SK-N-SH (cell line): ENCODE results near the gene CUBN. TPM values are rescaled to one million over a fixed set of nuclear protein-coding genes. Genes with fewer than 3 reads are reported as not detected.

Source experiments
- CTCF ChIA-PET: fragments of 300-600, 350-600 bp; formaldehyde crosslinking; extraction: SDS; loops from one replicate; lab custom pipeline; 2021; lab: Yijun Ruan, JAX
- POLR2A ChIA-PET: fragments of 350-600 bp; sonication (Branson Sonifier 250); formaldehyde crosslinking; extraction: SDS; loops from one replicate; lab custom pipeline; 2020; ENCODE audit warnings: antibody characterized with exemption, inconsistent platforms; lab: Yijun Ruan, JAX
- DNase-seq: peaks from one replicate; pipeline ENCODE4 v3.0.0; 2012
- H2AFZ ChIP-seq: fragments of 200-600 bp; sonication (generic); 2 replicates; pipeline ENCODE4 v1.8.1; 2016; ENCODE audit warnings: antibody characterized with exemption, mild to moderate bottlenecking, low read depth
- H3F3A ChIP-seq: fragments of 200-600 bp; sonication (generic); replicated peaks from 2 replicates; pipeline ENCODE3; 2016; ENCODE audit warnings: antibody characterized with exemption, mild to moderate bottlenecking; ENCODE audit not compliant: insufficient read depth
- H3K27ac ChIP-seq, 2 experiments: fragments of 200-500 bp in 1 of 2; fragments of 200-600 bp in 1 of 2; sonication (Bioruptor generic) in 1 of 2; sonication (generic), shearing (Covaris generic) in 1 of 2; 2 replicates each; pipeline versions ENCODE4 v1.5.1 to v1.6.1; 2014 to 2016; ENCODE audit warnings: low read depth in 2 of 2, inconsistent platforms in 1 of 2, low read length in 1 of 2, mild to moderate bottlenecking in 1 of 2, mixed read lengths in 1 of 2
- H3K27me3 ChIP-seq: fragments of 200-600 bp; sonication (generic), shearing (Covaris generic); 2 replicates; pipeline ENCODE4 v1.6.1; 2016; ENCODE audit warnings: mixed run types; ENCODE audit not compliant: insufficient read depth
- H3K36me3 ChIP-seq, 2 experiments: fragments of 200-500 bp in 1 of 2; fragments of 200-600 bp in 1 of 2; sonication (Bioruptor generic) in 1 of 2; sonication (generic) in 1 of 2; replicated peaks in 1 of 2; 2 replicates each; pipeline versions ENCODE3 to v1.5.1; 2014 to 2016; ENCODE audit warnings: low read length in 1 of 2, mild to moderate bottlenecking in 1 of 2; ENCODE audit not compliant: insufficient read depth in 2 of 2, control insufficient read depth in 1 of 2
- H3K4me1 ChIP-seq, 2 experiments: fragments of 200-500 bp in 1 of 2; fragments of 200-600 bp in 1 of 2; sonication (Bioruptor generic) in 1 of 2; sonication (generic), shearing (Covaris generic) in 1 of 2; 2 replicates each; pipeline versions ENCODE4 v1.5.1 to v1.6.1; 2014 to 2016; ENCODE audit warnings: low read depth in 1 of 2, low read length in 1 of 2, mixed run types in 1 of 2; ENCODE audit not compliant: insufficient read depth in 2 of 2, control insufficient read depth in 1 of 2
- H3K4me2 ChIP-seq: fragments of 200-600 bp; sonication (generic), shearing (Covaris generic); 2 replicates; pipeline ENCODE4 v1.6.1; 2017; ENCODE audit warnings: mixed run types
- H3K4me3 ChIP-seq, 2 experiments: fragments of 200-500 bp in 1 of 2; fragments of 200-600 bp in 1 of 2; sonication (Bioruptor generic) in 1 of 2; sonication (generic), shearing (Covaris generic) in 1 of 2; 2 replicates each; pipeline versions ENCODE4 v1.5.1 to v1.8.1; 2014 to 2016; ENCODE audit warnings: low read depth in 2 of 2, inconsistent platforms in 1 of 2, low read length in 1 of 2, mild to moderate bottlenecking in 1 of 2, mixed read lengths in 1 of 2, moderate library complexity in 1 of 2
- H3K79me2 ChIP-seq: fragments of 200-600 bp; sonication (generic); 2 replicates; pipeline ENCODE4 v1.8.1; 2017; ENCODE audit warnings: mild to moderate bottlenecking; ENCODE audit not compliant: insufficient read depth
- H3K9ac ChIP-seq: fragments of 200-600 bp; sonication (generic); 2 replicates; pipeline ENCODE4 v1.6.1; 2017; ENCODE audit warnings: mixed run types
- H3K9me2 ChIP-seq: fragments of 200-600 bp; sonication (generic); 2 replicates; pipeline ENCODE4 v1.6.1; 2017; ENCODE audit warnings: mixed run types
- H3K9me3 ChIP-seq: fragments of 200-600 bp; sonication (generic); 2 replicates; pipeline ENCODE4 v1.6.1; 2017; ENCODE audit warnings: mixed run types, mild to moderate bottlenecking, moderate library complexity
- H4K20me1 ChIP-seq: fragments of 200-600 bp; sonication (generic); 2 replicates; pipeline ENCODE4 v1.6.1; 2017; ENCODE audit warnings: mild to moderate bottlenecking, mixed run types; ENCODE audit not compliant: insufficient read depth
- CHD2 ChIP-seq: fragments of 150-350 bp; IDR thresholded peaks from 2 replicates; pipeline ENCODE4 v1.6.1; 2018; ENCODE audit warnings: low read length; ENCODE audit not compliant: partially characterized antibody
- ELF1 ChIP-seq: IDR thresholded peaks from 2 replicates; pipeline ENCODE4 v1.4.0; 2012
- EP300 ChIP-seq, 2 experiments: IDR thresholded peaks; 2 replicates each; pipeline versions ENCODE4 v1.4.0 to v1.6.1; 2012; ENCODE audit warnings: borderline replicate concordance in 1 of 2, low read depth in 1 of 2, low read length in 1 of 2
- FOSL2 ChIP-seq: IDR thresholded peaks from 2 replicates; pipeline ENCODE4 v1.4.0; 2012; ENCODE audit warnings: low read depth, mild to moderate bottlenecking, moderate library complexity, borderline replicate concordance
- FOXJ3 ChIP-seq: sonication (generic); formaldehyde crosslinking; IDR thresholded peaks from 2 replicates; pipeline ENCODE4 v1.5.1; 2020; ENCODE audit warnings: mild to moderate bottlenecking, missing genetic modification reagents
- GABPA ChIP-seq: IDR thresholded peaks from 2 replicates; pipeline ENCODE4 v1.4.0; 2012; ENCODE audit warnings: low read depth, mild to moderate bottlenecking
- JUND ChIP-seq: IDR thresholded peaks from 2 replicates; pipeline ENCODE4 v1.4.0; 2012
- MEF2A ChIP-seq: IDR thresholded peaks from 2 replicates; pipeline ENCODE4 v1.4.0; 2012; ENCODE audit warnings: low read depth, borderline replicate concordance
- MXI1 ChIP-seq: IDR thresholded peaks from 2 replicates; pipeline ENCODE4 v1.6.1; 2012; ENCODE audit warnings: mild to moderate bottlenecking, low read depth, low read length, improper control_type of control experiment
- NRF1 ChIP-seq: IDR thresholded peaks from 2 replicates; pipeline ENCODE4 v1.6.1; 2012; ENCODE audit warnings: low read depth, mild to moderate bottlenecking, low read length
- POLR2AphosphoS5 ChIP-seq: IDR thresholded peaks from 2 replicates; pipeline ENCODE4 v1.6.1; 2012; ENCODE audit warnings: low read depth, low read length
- RAD21 ChIP-seq: IDR thresholded peaks from 2 replicates; pipeline ENCODE4 v1.6.1; 2012; ENCODE audit warnings: mild to moderate bottlenecking, low read length
- RCOR1 ChIP-seq: fragments of 150-350 bp; IDR thresholded peaks from 2 replicates; pipeline ENCODE4 v1.6.1; 2017; ENCODE audit warnings: antibody characterized with exemption, low read length
- RXRA ChIP-seq: IDR thresholded peaks from 2 replicates; pipeline ENCODE4 v1.4.0; 2012; ENCODE audit warnings: low read depth, mild to moderate bottlenecking, borderline replicate concordance
- SMC3 ChIP-seq: IDR thresholded peaks from 2 replicates; pipeline ENCODE4 v1.6.1; 2012; ENCODE audit warnings: low read depth, low read length, improper control_type of control experiment
- TCF12 ChIP-seq: IDR thresholded peaks from 2 replicates; pipeline ENCODE4 v1.4.0; 2012
- TEAD4 ChIP-seq: IDR thresholded peaks from 2 replicates; pipeline ENCODE4 v1.4.0; 2012; ENCODE audit warnings: mild to moderate bottlenecking, borderline replicate concordance; ENCODE audit not compliant: insufficient read depth
- WGBS: methylation state at CpG from one replicate; pipeline ENCODE4 v1.1.6; 2017; ENCODE audit warnings: low lambda C conversion rate; 5-methylcytosine and 5-hydroxymethylcytosine counted together
- polyA plus RNA-seq, 3 experiments: library from polyadenylated mRNA; depleted of rRNA; stranded (reverse); fragments of >200 nt; gene quantifications; 2 replicates each; pipeline ENCODE4 v1.2.3, GENCODE V29; 2012
- TF ChIP-seq, protein P1 (sequence below): fragments of 200-600 bp; sonication (generic); IDR thresholded peaks from 2 replicates; pipeline ENCODE4 v1.6.1; 2017; ENCODE audit warnings: antibody characterized with exemption, mild to moderate bottlenecking, moderate library complexity
- TF ChIP-seq, protein P2 (sequence below): IDR thresholded peaks from 2 replicates; pipeline ENCODE4 v1.4.0; 2012; ENCODE audit warnings: low read depth
- TF ChIP-seq, protein P3 (sequence below): fragments of 150-350 bp; IDR thresholded peaks from 2 replicates; pipeline ENCODE4 v1.6.1; 2016; ENCODE audit warnings: mild to moderate bottlenecking, low read depth, low read length
- TF ChIP-seq, protein P4 (sequence below): IDR thresholded peaks from 2 replicates; pipeline ENCODE4 v1.4.0; 2012; ENCODE audit warnings: low read depth, borderline replicate concordance

CUBN gene
- polyA plus RNA-seq, 1 of the 3 experiments (the other 2 are of a cell fraction): 2.4 TPM

DNA sequence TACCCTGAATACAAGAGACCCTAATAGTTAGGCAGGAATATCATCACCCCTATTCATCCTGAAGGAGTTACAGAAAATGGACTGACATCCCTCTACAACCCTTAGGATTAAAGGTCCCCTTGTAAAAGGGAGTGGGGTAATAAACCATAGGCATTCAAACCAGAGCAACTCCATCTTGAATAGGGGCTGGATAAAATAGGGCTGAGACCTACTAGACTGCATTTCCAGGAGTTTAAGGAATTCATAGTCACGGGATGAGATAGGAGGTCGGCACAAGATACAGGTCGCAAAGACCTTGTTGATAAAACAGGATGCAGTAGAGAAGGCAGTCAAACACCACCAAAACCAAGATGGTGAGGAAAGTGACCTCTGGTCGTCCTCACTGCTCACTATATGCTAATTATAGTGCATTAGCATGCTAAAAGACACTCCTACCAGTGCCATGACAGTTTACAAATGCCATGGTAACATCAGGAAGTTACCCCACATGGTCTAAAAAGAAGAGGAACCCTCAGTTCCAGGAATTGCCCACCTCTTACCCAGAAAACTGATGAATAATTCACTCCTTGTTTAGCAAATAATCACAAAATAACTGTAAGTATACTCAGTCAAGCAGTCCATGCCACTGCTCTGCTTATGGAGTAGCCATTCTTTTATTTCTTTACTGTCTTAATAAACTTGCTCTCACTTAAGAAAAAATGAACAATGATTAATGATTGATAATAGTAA lies 37.2 kb downstream of the CUBN start:
- Histone ChIP-seq H3K27ac (peak overlapping the region; percentile 35 to 89; a peak in 3 of 4 replicates), H3K4me3 (no peak overlapping the region), H4K20me1 (no peaks in the 10 kb centered on the region), H3K9me2 (no peaks in the 10 kb centered on the region), H3K4me1 (peaks cover 2 to 6% of the 10 kb centered on the region in 2 experiments; a peak in 2 of 4 replicates), H3K4me2 (no peak overlapping the region), H3F3A (no peaks in the 10 kb centered on the region), H2AFZ (no peak overlapping the region), H3K27me3 (no peaks in the 10 kb centered on the region), H3K36me3 (peaks cover 0 to 11% of the 10 kb centered on the region in 2 experiments), H3K9me3 (peaks cover 27% of the 10 kb centered on the region), H3K79me2 (no peaks in the 10 kb centered on the region), H3K9ac (no peak overlapping the region)
- ChIA-PET POLR2A (no interaction called here), CTCF (no interaction called here)
- no peak for TF ChIP-seq RXRA
- TF ChIP-seq, protein P1, sequence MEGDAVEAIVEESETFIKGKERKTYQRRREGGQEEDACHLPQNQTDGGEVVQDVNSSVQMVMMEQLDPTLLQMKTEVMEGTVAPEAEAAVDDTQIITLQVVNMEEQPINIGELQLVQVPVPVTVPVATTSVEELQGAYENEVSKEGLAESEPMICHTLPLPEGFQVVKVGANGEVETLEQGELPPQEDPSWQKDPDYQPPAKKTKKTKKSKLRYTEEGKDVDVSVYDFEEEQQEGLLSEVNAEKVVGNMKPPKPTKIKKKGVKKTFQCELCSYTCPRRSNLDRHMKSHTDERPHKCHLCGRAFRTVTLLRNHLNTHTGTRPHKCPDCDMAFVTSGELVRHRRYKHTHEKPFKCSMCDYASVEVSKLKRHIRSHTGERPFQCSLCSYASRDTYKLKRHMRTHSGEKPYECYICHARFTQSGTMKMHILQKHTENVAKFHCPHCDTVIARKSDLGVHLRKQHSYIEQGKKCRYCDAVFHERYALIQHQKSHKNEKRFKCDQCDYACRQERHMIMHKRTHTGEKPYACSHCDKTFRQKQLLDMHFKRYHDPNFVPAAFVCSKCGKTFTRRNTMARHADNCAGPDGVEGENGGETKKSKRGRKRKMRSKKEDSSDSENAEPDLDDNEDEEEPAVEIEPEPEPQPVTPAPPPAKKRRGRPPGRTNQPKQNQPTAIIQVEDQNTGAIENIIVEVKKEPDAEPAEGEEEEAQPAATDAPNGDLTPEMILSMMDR: no peak
- TF ChIP-seq TEAD4: no peak
- TF ChIP-seq RAD21: no peak
- TF ChIP-seq FOSL2: no peak
- no peak for TF ChIP-seq NRF1
- no peak for TF ChIP-seq MXI1
- no peak for TF ChIP-seq TCF12
- no peak for TF ChIP-seq RCOR1
- TF ChIP-seq EP300 (IDR thresholded peaks at IDR 0.05; ENCODE audit: borderline replicate concordance in 1 of 2, low read depth in 1 of 2, low read length in 1 of 2): no peak
- TF ChIP-seq ELF1: no peak
- TF ChIP-seq, protein P2, sequence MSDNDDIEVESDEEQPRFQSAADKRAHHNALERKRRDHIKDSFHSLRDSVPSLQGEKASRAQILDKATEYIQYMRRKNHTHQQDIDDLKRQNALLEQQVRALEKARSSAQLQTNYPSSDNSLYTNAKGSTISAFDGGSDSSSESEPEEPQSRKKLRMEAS: no peak
- no peak for TF ChIP-seq GABPA
- TF ChIP-seq JUND: no peak
- DNase-seq: no peak
- WGBS: 82% methylated on average over 4 of the region's 4 CpGs

DNA sequence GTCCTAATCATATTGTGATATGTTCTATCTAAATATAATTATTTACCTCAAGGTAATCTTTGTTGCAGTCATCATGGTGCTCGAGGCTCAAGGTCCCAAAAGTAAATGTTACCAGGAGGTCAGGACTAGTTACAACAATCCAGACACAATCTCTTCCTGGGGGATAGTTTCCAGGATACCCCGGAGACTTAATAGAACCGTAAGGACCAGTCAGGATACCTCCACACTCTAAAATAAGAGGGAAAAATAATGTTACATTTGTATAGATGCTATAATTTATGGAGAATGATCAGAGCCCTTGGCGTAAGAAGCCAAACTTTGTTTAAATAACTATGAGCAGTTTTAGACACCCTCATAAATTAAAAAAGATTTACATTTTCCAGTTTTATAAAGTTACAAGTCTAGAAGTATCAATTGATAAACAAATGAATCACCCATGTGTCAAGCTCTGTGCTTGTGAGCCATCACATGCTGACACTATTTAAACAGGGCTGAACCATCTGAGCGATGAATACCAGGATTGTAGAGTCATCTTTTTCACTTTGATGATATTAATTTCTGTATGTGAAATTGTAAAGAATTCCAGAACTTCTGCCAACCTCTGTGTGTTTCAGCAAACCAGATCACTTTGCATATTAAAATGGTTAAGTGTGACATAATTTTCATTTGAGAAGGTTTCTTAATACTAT lies 41.3 kb downstream of the CUBN start:
- H3K27me3 ChIP-seq: no peaks in the 10 kb centered on the region
- H3K4me3 ChIP-seq: no peak overlapping the region
- H3K36me3 ChIP-seq: no peaks in the 10 kb centered on the region
- H3K79me2 ChIP-seq: no peaks in the 10 kb centered on the region
- no peak overlapping the region for H2AFZ ChIP-seq
- H3K4me2 ChIP-seq: no peak overlapping the region
- no peaks in the 10 kb centered on the region for H3K9me2 ChIP-seq
- H3K27ac ChIP-seq: peak overlapping the region in 1 of 2 experiments; percentile 26; a peak in 1 of 4 replicates
- 81% methylated on average over 5 of the region's 5 CpGs for WGBS
- no peak for DNase-seq
- peaks cover 7% of the 10 kb centered on the region for H3F3A ChIP-seq
- CTCF ChIA-PET: no interaction called here
- peaks cover 2 to 6% of the 10 kb centered on the region in 2 experiments; a peak in 2 of 4 replicates for H3K4me1 ChIP-seq
- H3K9ac ChIP-seq: no peak overlapping the region
- H3K9me3 ChIP-seq: no peaks in the 10 kb centered on the region
- no peaks in the 10 kb centered on the region for H4K20me1 ChIP-seq
- POLR2A ChIA-PET: no interaction called here
- TF ChIP-seq TEAD4: 0 out of 2 replicates have a peak, but pooled peaks have one; percentile 37
- no peak for TF ChIP-seq FOXJ3 (CRISPR knock-in tag)
- TF ChIP-seq MXI1: no peak
- TF ChIP-seq, protein P3, sequence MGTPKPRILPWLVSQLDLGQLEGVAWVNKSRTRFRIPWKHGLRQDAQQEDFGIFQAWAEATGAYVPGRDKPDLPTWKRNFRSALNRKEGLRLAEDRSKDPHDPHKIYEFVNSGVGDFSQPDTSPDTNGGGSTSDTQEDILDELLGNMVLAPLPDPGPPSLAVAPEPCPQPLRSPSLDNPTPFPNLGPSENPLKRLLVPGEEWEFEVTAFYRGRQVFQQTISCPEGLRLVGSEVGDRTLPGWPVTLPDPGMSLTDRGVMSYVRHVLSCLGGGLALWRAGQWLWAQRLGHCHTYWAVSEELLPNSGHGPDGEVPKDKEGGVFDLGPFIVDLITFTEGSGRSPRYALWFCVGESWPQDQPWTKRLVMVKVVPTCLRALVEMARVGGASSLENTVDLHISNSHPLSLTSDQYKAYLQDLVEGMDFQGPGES: no peak
- no peak for TF ChIP-seq RCOR1
- TF ChIP-seq CHD2: no peak
- TF ChIP-seq MEF2A: no peak
- TF ChIP-seq, protein P4, sequence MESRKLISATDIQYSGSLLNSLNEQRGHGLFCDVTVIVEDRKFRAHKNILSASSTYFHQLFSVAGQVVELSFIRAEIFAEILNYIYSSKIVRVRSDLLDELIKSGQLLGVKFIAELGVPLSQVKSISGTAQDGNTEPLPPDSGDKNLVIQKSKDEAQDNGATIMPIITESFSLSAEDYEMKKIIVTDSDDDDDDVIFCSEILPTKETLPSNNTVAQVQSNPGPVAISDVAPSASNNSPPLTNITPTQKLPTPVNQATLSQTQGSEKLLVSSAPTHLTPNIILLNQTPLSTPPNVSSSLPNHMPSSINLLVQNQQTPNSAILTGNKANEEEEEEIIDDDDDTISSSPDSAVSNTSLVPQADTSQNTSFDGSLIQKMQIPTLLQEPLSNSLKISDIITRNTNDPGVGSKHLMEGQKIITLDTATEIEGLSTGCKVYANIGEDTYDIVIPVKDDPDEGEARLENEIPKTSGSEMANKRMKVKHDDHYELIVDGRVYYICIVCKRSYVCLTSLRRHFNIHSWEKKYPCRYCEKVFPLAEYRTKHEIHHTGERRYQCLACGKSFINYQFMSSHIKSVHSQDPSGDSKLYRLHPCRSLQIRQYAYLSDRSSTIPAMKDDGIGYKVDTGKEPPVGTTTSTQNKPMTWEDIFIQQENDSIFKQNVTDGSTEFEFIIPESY: no peak
- no peak for TF ChIP-seq GABPA
- TF ChIP-seq, protein P2: peak; percentile 59; the same call in 1 of the 2 replicates
- no peak for TF ChIP-seq NRF1
- no peak for TF ChIP-seq SMC3
- TF ChIP-seq POLR2AphosphoS5: no peak
